Subcutaneous abdominal adipose tissue (tissue), 5 donors: ENCODE data around the gene ALK.
A peak's percentile ranks its signal among the peaks of the same experiment; 100 is the strongest.

Experiments
- H3K27ac ChIP-seq: one replicate; pipeline ENCODE4 v1.7.0; 2013; ENCODE audit warnings: low read depth, mild to moderate bottlenecking, inconsistent platforms, low read length, moderate library complexity
- H3K27me3 ChIP-seq, 5 donors: one replicate each; pipeline ENCODE4 v1.7.0; 2013; ENCODE audit warnings: low read length in 5 of 5, inconsistent platforms in 1 of 5; ENCODE audit not compliant: control insufficient read depth in 5 of 5, insufficient read depth in 4 of 5
- H3K36me3 ChIP-seq, 5 donors: one replicate each; pipeline ENCODE4 v1.7.0; 2013; ENCODE audit warnings: low read length in 5 of 5; ENCODE audit not compliant: control insufficient read depth in 5 of 5, insufficient read depth in 5 of 5
- H3K4me1 ChIP-seq, 5 donors: one replicate each; pipeline ENCODE4 v1.7.0; 2013; ENCODE audit warnings: low read length in 5 of 5, mild to moderate bottlenecking in 3 of 5, moderate library complexity in 1 of 5; ENCODE audit not compliant: control insufficient read depth in 5 of 5, insufficient read depth in 5 of 5
- H3K4me3 ChIP-seq, 5 donors: one replicate each; pipeline ENCODE4 v1.7.0; 2013; ENCODE audit warnings: low read length in 5 of 5, low read depth in 1 of 5
- H3K9ac ChIP-seq, 5 donors: one replicate each; pipeline ENCODE4 v1.7.0; 2013; ENCODE audit warnings: low read length in 5 of 5, mild to moderate bottlenecking in 4 of 5, moderate library complexity in 3 of 5
- H3K9me3 ChIP-seq, 5 donors: one replicate each; pipeline ENCODE4 v1.7.0; 2013; ENCODE audit warnings: low read length in 5 of 5; ENCODE audit not compliant: control insufficient read depth in 5 of 5
- donor health status: healthy.
- donor health status: healthy.
- donor health status: healthy.
- donor health status: healthy.
- donor health status: healthy.

The ALK gene

DNA sequence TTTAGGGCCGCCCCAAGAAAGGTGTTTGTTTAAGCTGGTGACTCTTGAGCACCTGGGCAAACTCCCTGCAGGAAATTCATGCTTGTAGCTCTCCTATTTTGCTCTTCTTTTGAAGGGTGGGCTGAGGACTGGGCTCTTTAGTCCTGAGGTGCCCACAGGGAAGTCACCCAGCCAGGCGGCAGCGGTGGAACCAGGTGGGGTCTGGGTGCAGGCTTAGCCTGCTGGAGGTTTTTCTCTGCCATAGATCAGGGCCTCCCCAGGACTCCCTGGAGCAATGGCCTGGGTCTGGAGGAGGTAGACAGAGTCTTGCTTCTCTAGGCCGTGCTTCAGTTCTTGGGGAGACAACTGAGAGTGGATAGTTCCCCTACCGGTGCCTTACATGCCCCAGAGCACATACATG is 706.3 kb downstream of the ALK start:
- H3K9ac ChIP-seq: no peak overlapping the region
- H3K4me1 ChIP-seq: no peaks in the 10 kb centered on the region
- H3K9me3 ChIP-seq: no peaks in the 10 kb centered on the region
- peaks cover 0 to 5% (median 0%) of the 10 kb centered on the region in 5 donors for H3K27me3 ChIP-seq
- no peak overlapping the region for H3K4me3 ChIP-seq
- no peaks in the 10 kb centered on the region for H3K36me3 ChIP-seq
- H3K27ac ChIP-seq: no peak overlapping the region

DNA sequence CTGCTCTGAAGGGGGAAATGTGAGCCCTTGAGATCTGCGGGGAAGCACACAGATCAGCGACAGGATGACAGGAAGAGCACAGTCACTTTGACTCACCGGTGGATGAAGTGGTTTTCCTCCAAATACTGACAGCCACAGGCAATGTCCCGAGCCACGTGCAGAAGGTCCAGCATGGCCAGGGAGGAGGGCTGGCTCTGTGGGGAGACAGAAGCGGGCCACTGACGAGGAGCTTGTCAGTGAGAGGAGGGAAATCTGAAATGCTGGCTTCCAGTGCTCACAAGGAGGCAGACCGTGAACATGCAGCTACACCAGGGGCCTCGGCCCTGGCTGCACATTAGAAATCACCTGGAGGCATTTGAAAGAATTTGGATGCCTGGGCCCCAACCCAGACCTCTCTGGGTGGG is 707.5 kb downstream of the ALK start:
- H3K4me1 ChIP-seq: no peaks in the 10 kb centered on the region
- no peaks in the 10 kb centered on the region for H3K9me3 ChIP-seq
- H3K27ac ChIP-seq: no peak overlapping the region
- no peak overlapping the region for H3K4me3 ChIP-seq
- H3K36me3 ChIP-seq: no peaks in the 10 kb centered on the region
- no peak overlapping the region for H3K9ac ChIP-seq
- H3K27me3 ChIP-seq: peaks cover 0 to 4% (median 0%) of the 10 kb centered on the region in 5 donors

DNA sequence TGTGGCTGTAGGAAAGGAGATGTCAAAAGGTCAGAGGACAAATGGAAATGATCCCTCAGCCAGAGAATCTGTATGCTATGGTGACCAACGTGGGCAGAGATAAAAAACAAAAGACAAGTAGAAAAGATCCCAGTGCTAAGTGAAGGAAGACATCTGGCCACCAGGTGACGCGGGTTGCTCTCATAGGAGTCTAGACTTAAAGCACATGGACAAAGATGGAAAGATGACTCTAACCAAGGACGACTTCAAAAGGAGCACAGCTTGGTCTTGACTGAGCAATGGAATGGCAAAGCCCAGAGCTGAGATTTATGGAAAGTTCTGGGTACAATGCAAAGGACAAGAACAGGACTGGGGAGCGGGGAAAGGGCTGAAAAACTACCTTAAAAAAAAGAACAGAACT is 709.4 kb downstream of the ALK start:
- Histone ChIP-seq H3K4me3 (no peak overlapping the region), H3K9ac (no peak overlapping the region), H3K27me3 (no peaks in the 10 kb centered on the region), H3K9me3 (no peaks in the 10 kb centered on the region), H3K4me1 (no peaks in the 10 kb centered on the region), H3K27ac (no peak overlapping the region), H3K36me3 (peaks cover 0 to 7% (median 0%) of the 10 kb centered on the region in 5 donors)

DNA sequence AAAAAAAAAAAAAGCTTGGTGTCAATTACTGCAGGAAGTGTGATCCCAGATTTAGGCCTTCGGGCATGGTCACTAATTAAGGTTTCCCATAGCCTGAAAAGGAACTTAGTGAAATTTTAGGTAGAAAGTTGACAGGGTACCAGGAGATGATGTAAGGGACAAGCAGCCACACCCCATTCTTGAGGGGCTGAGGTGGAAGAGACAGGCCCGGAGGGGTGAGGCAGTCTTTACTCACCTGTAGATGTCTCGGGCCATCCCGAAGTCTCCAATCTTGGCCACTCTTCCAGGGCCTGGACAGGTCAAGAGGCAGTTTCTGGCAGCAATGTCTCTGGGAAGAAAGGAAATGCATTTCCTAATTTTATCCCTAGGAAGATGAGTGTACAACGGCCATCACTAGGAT is 711.8 kb downstream of the ALK start:
- no peak overlapping the region for H3K27ac ChIP-seq
- no peaks in the 10 kb centered on the region for H3K9me3 ChIP-seq
- H3K36me3 ChIP-seq: peaks cover 0 to 7% (median 3%) of the 10 kb centered on the region in 5 donors
- H3K9ac ChIP-seq: no peak overlapping the region
- H3K27me3 ChIP-seq: no peaks in the 10 kb centered on the region
- no peak overlapping the region for H3K4me3 ChIP-seq
- H3K4me1 ChIP-seq: no peaks in the 10 kb centered on the region

DNA sequence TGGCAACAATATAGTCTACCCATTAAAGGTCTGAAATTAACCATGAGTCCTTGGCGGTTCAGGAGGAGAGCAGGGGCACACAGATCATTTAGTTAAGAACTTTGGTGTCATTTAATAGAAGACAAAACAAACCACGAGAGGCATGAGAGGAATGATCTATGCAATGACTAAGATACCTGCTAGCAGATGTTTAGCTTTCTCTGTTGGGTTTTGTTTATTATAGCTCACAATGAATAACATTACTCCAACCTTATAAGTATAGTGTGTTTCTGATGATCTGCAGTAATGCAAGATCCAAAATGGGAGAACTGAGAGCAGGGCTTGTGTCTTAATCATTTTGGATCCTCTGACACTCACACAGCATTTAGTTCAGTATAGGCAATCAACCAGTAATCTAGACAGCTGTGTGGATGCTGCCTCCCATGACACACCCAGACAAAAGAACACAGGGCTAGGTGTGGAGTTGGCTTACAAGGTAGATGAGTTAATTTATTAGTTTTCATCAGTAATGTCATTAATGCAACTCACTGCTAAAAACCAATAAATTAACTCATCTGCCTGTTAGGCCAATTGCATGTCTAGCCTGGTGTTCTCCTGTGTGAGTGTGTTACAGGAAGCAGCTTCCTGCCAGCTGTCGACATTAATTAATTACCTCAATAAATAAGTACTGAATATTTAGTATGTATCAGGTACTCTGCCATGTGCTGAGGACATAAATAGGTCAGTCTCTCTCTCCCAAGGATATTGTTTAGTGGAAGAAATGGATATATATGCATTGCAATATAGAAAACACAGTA is 713.8 kb downstream of the ALK start:
- Histone ChIP-seq H3K4me1 (no peaks in the 10 kb centered on the region), H3K27me3 (no peaks in the 10 kb centered on the region), H3K36me3 (peaks cover 0 to 9% (median 6%) of the 10 kb centered on the region in 5 donors), H3K9me3 (no peaks in the 10 kb centered on the region), H3K9ac (no peak overlapping the region), H3K27ac (no peak overlapping the region), H3K4me3 (no peak overlapping the region)

DNA sequence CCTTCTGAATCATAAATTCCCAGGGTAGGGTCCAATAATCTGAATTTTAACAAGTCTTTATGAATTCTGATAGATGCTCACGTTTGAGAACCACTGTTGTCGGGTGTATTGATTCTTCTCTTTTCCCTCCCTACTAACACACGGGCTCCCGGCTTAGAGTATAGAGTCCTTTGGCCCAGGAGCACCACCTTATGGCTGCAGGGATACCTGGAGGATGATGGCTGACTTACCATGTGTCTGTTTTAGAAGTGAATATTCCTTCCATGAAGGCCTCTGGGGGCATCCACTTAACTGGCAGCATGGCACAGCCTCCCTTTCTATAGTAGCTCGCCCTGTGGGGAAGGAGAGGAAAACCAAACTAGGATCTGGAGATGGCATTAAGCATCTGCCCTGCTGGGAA is 714.4 kb downstream of the ALK start:
- H3K9me3 ChIP-seq: no peaks in the 10 kb centered on the region
- H3K36me3 ChIP-seq: peaks cover 0 to 12% (median 7%) of the 10 kb centered on the region in 5 donors
- no peak overlapping the region for H3K4me3 ChIP-seq
- H3K27ac ChIP-seq: no peak overlapping the region
- H3K4me1 ChIP-seq: no peaks in the 10 kb centered on the region
- H3K9ac ChIP-seq: no peak overlapping the region
- no peaks in the 10 kb centered on the region for H3K27me3 ChIP-seq

DNA sequence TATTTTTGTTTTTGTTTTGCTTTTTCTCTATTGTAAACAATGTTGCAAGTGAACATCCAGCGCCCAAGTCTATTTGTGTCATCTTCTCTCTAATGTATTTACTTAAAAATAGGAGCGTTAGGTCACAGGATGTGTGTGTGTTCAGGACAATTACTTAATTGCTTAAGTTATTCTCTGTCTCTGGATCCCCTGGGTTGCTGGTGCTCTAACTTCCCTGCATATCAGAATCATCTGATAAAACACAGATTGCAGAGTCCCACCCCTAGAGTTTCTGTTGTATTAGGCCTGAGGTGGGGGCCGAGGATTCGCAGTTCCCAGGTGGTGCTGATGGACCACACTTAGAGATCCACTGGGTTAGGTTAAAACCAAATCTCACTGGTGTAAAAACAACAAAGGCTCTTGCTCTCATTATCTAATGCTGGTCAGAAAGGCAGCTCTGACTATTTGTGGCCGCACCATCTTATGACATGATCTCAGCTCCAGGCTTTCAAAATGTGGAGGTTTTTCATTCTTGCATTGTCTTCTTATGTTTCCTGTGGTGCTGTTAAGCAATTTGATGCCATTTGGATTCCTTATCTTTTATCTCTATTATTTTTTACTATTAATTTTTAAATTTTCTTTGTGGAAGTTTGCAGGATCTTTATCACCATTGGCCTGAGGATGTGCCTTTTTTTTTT is 718.4 kb downstream of the ALK start:
- H3K4me3 ChIP-seq: no peak overlapping the region
- H3K27ac ChIP-seq: no peak overlapping the region
- no peak overlapping the region for H3K9ac ChIP-seq
- no peaks in the 10 kb centered on the region for H3K9me3 ChIP-seq
- peaks cover 0 to 15% (median 7%) of the 10 kb centered on the region in 5 donors for H3K36me3 ChIP-seq
- no peaks in the 10 kb centered on the region for H3K27me3 ChIP-seq
- no peaks in the 10 kb centered on the region for H3K4me1 ChIP-seq

DNA sequence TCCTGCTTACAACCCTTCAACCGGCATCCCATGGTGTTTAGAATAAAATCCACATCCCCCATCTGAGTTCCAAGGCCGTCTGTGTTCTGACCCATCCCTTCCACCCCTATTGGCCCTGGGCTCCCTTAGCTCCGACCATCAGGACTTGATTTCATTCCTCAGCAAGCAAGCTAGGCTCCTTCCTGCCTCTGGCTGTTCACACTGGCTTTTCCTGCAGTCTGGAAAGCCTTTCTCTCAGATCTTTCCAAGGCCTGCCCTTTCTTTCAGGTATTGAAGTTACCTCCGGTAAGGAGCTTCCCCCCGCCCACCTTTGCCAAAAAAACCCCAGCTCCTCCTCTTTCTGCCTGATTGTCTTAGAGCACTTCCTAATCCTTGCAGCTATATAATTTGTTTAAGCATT is 719.4 kb downstream of the ALK start:
- peaks cover 0 to 9% (median 4%) of the 10 kb centered on the region in 5 donors for H3K36me3 ChIP-seq
- no peak overlapping the region for H3K9ac ChIP-seq
- H3K4me1 ChIP-seq: peaks cover 0 to 3% (median 2%) of the 10 kb centered on the region in 5 donors
- no peaks in the 10 kb centered on the region for H3K9me3 ChIP-seq
- no peak overlapping the region for H3K4me3 ChIP-seq
- no peak overlapping the region for H3K27ac ChIP-seq
- H3K27me3 ChIP-seq: no peaks in the 10 kb centered on the region

DNA sequence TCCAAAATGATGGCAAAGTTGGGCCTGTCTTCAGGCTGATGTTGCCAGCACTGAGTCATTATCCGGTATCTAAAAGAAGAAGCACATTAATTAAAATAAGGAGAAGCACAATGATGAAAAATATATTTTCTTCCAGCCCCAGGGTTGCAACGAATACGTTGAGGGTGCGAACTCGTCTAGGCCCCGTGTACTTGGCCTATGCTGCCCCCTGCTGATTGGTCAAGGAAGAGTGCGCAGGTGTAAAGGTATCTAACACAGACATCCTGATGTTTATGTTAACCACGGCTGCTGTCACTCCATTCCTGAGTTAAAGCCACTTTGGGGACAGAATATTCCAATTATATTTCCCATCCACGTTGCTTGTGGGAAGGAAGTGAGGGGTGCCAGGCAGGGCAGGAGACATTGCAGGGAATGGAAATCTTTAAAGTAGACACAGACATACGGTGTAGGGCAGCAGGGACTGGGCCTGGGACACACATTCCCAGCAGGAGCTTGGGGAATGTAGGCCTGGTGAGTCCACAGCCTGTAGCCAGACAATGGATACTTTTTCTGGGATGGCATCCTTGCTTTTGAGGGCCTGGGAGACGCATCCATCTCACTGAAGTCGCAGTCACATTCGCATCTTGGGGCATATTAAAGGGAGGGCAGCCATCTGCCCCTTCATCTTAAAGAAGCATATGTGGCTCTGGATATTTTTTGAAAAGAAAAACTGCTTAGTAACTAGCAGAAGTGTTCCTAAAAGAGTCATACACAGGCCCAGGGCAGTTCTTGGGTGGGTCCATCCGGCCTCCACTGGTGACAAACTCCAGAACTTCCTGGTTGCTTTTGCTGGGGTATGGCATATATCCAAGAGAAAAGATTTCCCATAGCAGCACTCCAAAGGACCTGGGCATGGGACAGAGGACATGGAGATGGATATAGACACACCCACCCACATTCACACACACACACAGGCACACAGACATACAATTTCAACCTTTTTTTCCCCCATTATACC is 724.3 kb downstream of the ALK start:
- H3K27ac ChIP-seq: no peak overlapping the region
- H3K36me3 ChIP-seq: peaks cover 0 to 9% (median 2%) of the 10 kb centered on the region in 5 donors
- H3K27me3 ChIP-seq: no peaks in the 10 kb centered on the region
- peak overlapping the region in 1 of 5 donors; percentile 29 for H3K9ac ChIP-seq
- peaks cover 0 to 7% (median 4%) of the 10 kb centered on the region in 5 donors for H3K4me1 ChIP-seq
- no peak overlapping the region for H3K4me3 ChIP-seq
- H3K9me3 ChIP-seq: no peaks in the 10 kb centered on the region
